COLO668 (cell line): Measurements from ENCODE around the gene HNRNPD.
A peak's percentile ranks its signal among the peaks of the same experiment; 100 is the strongest.
"Not testable (repeated sequence)": the region's sequence is repeated elsewhere in the genome, so short reads cannot be mapped to it uniquely, and the experiment has no call there.

ENCODE experiments used
- DNase-seq: peaks from one replicate; lab custom pipeline; 2025; ENCODE audit not compliant: unreplicated experiment; lab: John Stamatoyannopoulos, UW

HNRNPD gene

GRCh38 chr4:82373816-82374625, at the start of gene HNRNPD:
TSS of gene HNRNPD (minus strand) at chr4:82373991. CDS start at chr4:82373678, 313 bp downstream.
- DNase-seq, result peak; percentile 99

- no peak for DNase-seq
Observed at GRCh38 chr4:82422616-82423015, 48.8 kb upstream of the HNRNPD start.

GRCh38 chr4:82421796-82422560, 48.2 kb upstream of the HNRNPD start:
- no peak for DNase-seq

- no peak for DNase-seq
Observed at GRCh38 chr4:82419451-82419850, 45.7 kb upstream of the HNRNPD start.

GRCh38 chr4:82415922-82416365, 42.2 kb upstream of the HNRNPD start:
- no peak for DNase-seq

- not testable (repeated sequence) for DNase-seq
Observed at GRCh38 chr4:82415061-82415460, 41.3 kb upstream of the HNRNPD start.

- no peak for DNase-seq
Observed at GRCh38 chr4:82403725-82404124, 29.9 kb upstream of the HNRNPD start.

- DNase-seq, result no peak
Observed at GRCh38 chr4:82402196-82402775, 28.5 kb upstream of the HNRNPD start.

GRCh38 chr4:82401600-82401999, 27.8 kb upstream of the HNRNPD start:
- DNase-seq, result no peak

GRCh38 chr4:82398263-82398662, 24.5 kb upstream of the HNRNPD start:
- DNase-seq, result no peak

GRCh38 chr4:82397527-82397926, 23.7 kb upstream of the HNRNPD start:
- DNase-seq, result no peak

- DNase-seq, result peak; percentile 17
Observed at GRCh38 chr4:82394896-82395295, 21.1 kb upstream of the HNRNPD start.

GRCh38 chr4:82390061-82390460, 16.3 kb upstream of the HNRNPD start:
- not testable (repeated sequence) for DNase-seq

- DNase-seq, result no peak
Observed at GRCh38 chr4:82388405-82388804, 14.6 kb upstream of the HNRNPD start.

GRCh38 chr4:82386312-82386711, 12.5 kb upstream of the HNRNPD start:
- DNase-seq, result not testable (repeated sequence)

GRCh38 chr4:82382751-82383150, 9.0 kb upstream of the HNRNPD start:
- no peak for DNase-seq

- DNase-seq, result no peak
Observed at GRCh38 chr4:82381661-82382296, 8.0 kb upstream of the HNRNPD start.

GRCh38 chr4:82381235-82381634, 7.4 kb upstream of the HNRNPD start:
- DNase-seq, result no peak

GRCh38 chr4:82380831-82381230, 7.0 kb upstream of the HNRNPD start:
- no peak for DNase-seq

- DNase-seq, result no peak
Observed at GRCh38 chr4:82380344-82380743, 6.6 kb upstream of the HNRNPD start.

GRCh38 chr4:82376109-82376508, 2.3 kb upstream of the HNRNPD start:
- no peak for DNase-seq
